ENCODE results near the gene UQCRHL. TPM values are rescaled to one million over a fixed set of nuclear protein-coding genes. Genes with fewer than 3 reads are reported as not detected.

Gene UQCRHL
- polyA plus RNA-seq, 2 of the 4 experiments (the other 2 are of a cell fraction), result 0.68 to 4.1 TPM

DNA sequence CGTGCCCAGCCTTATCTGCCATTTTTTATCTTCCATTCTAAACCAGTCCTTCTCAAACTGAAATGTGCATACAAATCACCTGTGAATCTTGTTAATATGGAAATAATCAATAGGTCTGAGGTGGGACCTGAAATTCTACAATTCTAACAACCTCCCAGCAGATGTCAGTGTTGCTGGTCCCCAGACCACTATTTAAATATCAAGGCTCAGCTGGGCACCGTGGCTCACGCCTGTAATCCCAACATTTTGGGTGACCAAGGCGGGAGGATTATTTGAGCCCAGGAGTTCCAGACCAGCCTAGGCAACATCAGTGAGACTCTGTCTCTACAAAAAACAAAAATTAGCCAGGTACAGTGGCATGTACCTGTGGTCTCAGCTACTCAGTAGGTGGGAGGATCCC lies 4.1 kb downstream of the UQCRHL start:
- ATAC-seq (no peak), DNase-seq (ENCODE audit: low read depth in 1 of 2, low spot score in 1 of 2) (peak in 1 of 2 experiments; percentile 43), FAIRE-seq (no peak)
- TF ChIP-seq NFE2L2 (conservative IDR thresholded peaks at IDR 0.05; ENCODE audit: low read length) (no peak), HOXB5 (CRISPR knock-in tag; IDR thresholded peaks at IDR 0.05) (no peak), RAD21 (conservative IDR thresholded peaks at IDR 0.05 in 1 of 2, IDR thresholded peaks at IDR 0.05 in 1 of 2) (peak; percentile 21 to 46; a peak in 2 of 5 replicates), SMC3 (IDR thresholded peaks at IDR 0.05) (0 out of 3 replicates have a peak, but pooled peaks have one; percentile 12)
- TF ChIP-seq, protein P1, sequence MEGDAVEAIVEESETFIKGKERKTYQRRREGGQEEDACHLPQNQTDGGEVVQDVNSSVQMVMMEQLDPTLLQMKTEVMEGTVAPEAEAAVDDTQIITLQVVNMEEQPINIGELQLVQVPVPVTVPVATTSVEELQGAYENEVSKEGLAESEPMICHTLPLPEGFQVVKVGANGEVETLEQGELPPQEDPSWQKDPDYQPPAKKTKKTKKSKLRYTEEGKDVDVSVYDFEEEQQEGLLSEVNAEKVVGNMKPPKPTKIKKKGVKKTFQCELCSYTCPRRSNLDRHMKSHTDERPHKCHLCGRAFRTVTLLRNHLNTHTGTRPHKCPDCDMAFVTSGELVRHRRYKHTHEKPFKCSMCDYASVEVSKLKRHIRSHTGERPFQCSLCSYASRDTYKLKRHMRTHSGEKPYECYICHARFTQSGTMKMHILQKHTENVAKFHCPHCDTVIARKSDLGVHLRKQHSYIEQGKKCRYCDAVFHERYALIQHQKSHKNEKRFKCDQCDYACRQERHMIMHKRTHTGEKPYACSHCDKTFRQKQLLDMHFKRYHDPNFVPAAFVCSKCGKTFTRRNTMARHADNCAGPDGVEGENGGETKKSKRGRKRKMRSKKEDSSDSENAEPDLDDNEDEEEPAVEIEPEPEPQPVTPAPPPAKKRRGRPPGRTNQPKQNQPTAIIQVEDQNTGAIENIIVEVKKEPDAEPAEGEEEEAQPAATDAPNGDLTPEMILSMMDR (IDR thresholded peaks at IDR 0.05), result peak; percentile 28; the same call in 2 of the 3 replicates
- no peaks in the 10 kb centered on the region for H3K9me3 ChIP-seq
- peak overlapping the region; percentile 92 to 99; a peak in 4 of 6 replicates for H3K27ac ChIP-seq
- peaks cover 26% of the 10 kb centered on the region for H3K4me1 ChIP-seq
- H3K4me3 ChIP-seq, result no peak overlapping the region
- CTCF ChIA-PET, result interaction anchor here (0.9 to 3.4 kb wide), 6 partner anchors 9 to 41 kb away, joined by 3 to 22 read pairs (median 6); no protein-coding TSS in a partner anchor
- WGBS (ENCODE audit: missing lambda C conversion rate), result 68% methylated on average over 4 of the region's 4 CpGs
- no peak overlapping the region for H3K4me2 ChIP-seq
- POLR2A ChIA-PET, result interaction anchor here (1.3 kb wide), 1 partner anchor 30 kb away, joined by 4 read pairs; no protein-coding TSS in a partner anchor

- ATAC-seq (no peak), DNase-seq (ENCODE audit: low read depth in 1 of 2, low spot score in 1 of 2) (no peak), FAIRE-seq (no peak)
- CTCF ChIA-PET, result interaction anchor here (0.6 to 3.4 kb wide), 6 partner anchors 10 to 196 kb away, joined by 3 to 22 read pairs (median 10); no protein-coding TSS in a partner anchor
- H3K9me3 ChIP-seq, result no peaks in the 10 kb centered on the region
- TF ChIP-seq, protein P2, sequence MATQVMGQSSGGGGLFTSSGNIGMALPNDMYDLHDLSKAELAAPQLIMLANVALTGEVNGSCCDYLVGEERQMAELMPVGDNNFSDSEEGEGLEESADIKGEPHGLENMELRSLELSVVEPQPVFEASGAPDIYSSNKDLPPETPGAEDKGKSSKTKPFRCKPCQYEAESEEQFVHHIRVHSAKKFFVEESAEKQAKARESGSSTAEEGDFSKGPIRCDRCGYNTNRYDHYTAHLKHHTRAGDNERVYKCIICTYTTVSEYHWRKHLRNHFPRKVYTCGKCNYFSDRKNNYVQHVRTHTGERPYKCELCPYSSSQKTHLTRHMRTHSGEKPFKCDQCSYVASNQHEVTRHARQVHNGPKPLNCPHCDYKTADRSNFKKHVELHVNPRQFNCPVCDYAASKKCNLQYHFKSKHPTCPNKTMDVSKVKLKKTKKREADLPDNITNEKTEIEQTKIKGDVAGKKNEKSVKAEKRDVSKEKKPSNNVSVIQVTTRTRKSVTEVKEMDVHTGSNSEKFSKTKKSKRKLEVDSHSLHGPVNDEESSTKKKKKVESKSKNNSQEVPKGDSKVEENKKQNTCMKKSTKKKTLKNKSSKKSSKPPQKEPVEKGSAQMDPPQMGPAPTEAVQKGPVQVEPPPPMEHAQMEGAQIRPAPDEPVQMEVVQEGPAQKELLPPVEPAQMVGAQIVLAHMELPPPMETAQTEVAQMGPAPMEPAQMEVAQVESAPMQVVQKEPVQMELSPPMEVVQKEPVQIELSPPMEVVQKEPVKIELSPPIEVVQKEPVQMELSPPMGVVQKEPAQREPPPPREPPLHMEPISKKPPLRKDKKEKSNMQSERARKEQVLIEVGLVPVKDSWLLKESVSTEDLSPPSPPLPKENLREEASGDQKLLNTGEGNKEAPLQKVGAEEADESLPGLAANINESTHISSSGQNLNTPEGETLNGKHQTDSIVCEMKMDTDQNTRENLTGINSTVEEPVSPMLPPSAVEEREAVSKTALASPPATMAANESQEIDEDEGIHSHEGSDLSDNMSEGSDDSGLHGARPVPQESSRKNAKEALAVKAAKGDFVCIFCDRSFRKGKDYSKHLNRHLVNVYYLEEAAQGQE (IDR thresholded peaks at IDR 0.05), result no peak
- TF ChIP-seq KDM1A (IDR thresholded peaks at IDR 0.05; ENCODE audit: low read depth) (no peak), FOXS1 (CRISPR knock-in tag; IDR thresholded peaks at IDR 0.05) (no peak), CBX2 (IDR thresholded peaks at IDR 0.05; ENCODE audit: borderline replicate concordance, low read depth) (no peak), FOSL2 (IDR thresholded peaks at IDR 0.05) (no peak), FOSL2 (CRISPR knock-in tag; IDR thresholded peaks at IDR 0.05) (no peak), PHF8 (IDR thresholded peaks at IDR 0.05; ENCODE audit: borderline replicate concordance, low read depth) (no peak), HMGXB4 (CRISPR knock-in tag; IDR thresholded peaks at IDR 0.05; ENCODE audit: borderline replicate concordance) (no peak), HOXA7 (CRISPR knock-in tag; IDR thresholded peaks at IDR 0.05) (no peak), SREBF2 (IDR thresholded peaks at IDR 0.05) (no peak), TFCP2L1 (CRISPR knock-in tag; IDR thresholded peaks at IDR 0.05) (no peak), ZC3H11A (IDR thresholded peaks at IDR 0.05) (no peak)
- peaks cover 35% of the 10 kb centered on the region for H3K4me1 ChIP-seq
- peak overlapping the region; percentile 92 to 99 for H3K27ac ChIP-seq
- 75% methylated on average over 17 of the region's 17 CpGs for WGBS (ENCODE audit: missing lambda C conversion rate)
- no peak overlapping the region for H3K4me3 ChIP-seq
- POLR2A ChIA-PET, result interaction anchor here (1.3 kb wide), 1 partner anchor 31 kb away, joined by 4 read pairs; no protein-coding TSS in a partner anchor
- H3K4me2 ChIP-seq, result peak overlapping the region; percentile 99
Observed at GRCh38 chr1:15802234-15802965, 5.0 kb downstream of the UQCRHL start.

Measured in A549 (cell line).